GM12864 (cell line): ENCODE data around the gene CPSF6.

ENCODE experiments used
- DNase-seq: peaks from one replicate; pipeline ENCODE4 v3.0.0-alpha.2; 2011; ENCODE audit warnings: low read depth
- H3K4me3 ChIP-seq: 2 replicates; pipeline ENCODE4 v1.5.1; 2011; ENCODE audit warnings: mild to moderate bottlenecking, low read depth, low read length, control low read depth
- TF ChIP-seq, protein P1 (sequence below): IDR thresholded peaks from 2 replicates; pipeline ENCODE4 v1.5.1; 2011; ENCODE audit warnings: low read depth, mild to moderate bottlenecking, moderate library complexity, low read length, control low read depth, inconsistent platforms; ENCODE audit errors: missing control alignments

Gene CPSF6

DNA sequence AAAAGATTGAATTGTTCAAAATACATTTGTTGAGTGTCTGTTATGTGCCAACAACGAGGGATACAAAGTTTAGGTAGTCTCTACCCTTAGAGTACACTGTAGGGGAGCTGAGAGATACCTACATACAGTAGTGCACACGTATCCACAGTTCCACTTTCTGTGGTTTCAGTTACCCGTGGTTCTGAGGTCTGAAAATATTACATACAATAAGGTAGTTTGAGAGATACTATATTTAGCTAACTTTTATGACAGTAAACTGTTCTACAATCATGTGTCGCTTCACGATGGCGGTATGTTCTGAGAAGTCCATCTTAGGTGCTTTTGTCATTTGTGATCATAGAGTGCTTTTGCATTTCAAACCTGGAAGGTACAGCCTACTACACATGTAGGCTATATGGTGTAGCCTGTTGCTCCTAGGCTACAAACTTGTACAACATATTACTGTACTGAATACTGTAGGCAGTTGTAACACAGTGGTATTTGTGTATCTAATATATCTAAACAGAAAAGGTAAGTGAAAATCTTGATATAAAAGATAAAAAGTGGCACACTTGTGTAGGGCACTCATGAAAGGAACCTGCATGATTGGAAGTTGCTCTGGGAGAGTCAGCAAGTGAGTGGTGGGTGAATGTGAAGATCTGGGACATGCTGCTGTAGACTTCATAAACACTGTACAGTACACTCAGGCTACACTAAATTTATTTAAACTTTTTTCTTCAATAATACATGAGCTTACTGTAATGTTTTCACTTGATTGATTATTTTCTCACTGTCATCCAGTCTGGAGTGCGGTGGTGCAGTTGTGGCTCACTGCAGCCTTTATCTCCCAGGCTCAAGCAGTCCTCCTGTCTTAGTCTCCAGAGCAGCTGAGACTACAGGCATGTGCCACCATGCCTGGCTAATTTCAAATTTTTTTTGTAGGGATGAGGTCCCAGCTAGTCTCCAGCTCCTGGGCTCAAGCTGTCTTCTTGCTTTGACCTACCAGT lies 4.0 kb downstream of the CPSF6 start:
- TF ChIP-seq, protein P1, sequence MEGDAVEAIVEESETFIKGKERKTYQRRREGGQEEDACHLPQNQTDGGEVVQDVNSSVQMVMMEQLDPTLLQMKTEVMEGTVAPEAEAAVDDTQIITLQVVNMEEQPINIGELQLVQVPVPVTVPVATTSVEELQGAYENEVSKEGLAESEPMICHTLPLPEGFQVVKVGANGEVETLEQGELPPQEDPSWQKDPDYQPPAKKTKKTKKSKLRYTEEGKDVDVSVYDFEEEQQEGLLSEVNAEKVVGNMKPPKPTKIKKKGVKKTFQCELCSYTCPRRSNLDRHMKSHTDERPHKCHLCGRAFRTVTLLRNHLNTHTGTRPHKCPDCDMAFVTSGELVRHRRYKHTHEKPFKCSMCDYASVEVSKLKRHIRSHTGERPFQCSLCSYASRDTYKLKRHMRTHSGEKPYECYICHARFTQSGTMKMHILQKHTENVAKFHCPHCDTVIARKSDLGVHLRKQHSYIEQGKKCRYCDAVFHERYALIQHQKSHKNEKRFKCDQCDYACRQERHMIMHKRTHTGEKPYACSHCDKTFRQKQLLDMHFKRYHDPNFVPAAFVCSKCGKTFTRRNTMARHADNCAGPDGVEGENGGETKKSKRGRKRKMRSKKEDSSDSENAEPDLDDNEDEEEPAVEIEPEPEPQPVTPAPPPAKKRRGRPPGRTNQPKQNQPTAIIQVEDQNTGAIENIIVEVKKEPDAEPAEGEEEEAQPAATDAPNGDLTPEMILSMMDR, result no peak
- DNase-seq, result peak; percentile 64
- H3K4me3 ChIP-seq, result peak overlapping the region; percentile 19; the same call in 1 of the 2 replicates

DNA sequence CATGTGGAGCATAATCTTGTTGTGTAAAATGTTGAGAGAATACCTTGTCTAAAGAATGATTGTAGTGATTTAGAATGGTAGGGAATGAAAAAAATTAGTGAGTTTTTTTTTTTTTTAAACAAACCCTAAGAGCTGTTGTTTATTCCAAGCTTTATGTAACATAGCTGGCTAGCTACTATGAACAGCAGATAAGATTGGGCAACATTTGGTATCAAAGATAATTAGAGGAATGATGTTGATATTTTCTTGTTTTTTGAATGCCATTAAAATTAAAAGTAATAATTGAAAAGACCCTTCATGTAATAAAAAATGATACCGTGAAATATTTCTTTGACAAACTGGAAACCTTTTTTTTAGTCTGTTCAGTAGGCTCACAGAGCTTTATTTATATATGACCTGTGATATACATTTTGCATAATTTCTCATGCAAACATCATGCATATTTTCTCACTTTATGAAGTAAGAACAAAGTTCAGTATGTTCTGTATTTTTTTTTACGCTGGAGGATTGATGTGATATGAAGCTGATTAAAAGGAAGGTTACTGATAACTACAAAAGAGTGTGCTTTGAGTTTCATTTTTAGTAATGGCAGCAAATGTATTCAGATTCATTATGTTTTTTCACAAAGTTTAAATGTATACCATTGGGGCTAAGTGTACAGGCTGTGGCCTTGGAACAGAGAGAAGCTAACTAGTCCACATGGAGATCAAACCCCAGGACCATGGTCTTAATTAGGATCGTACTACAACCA lies 8.1 kb downstream of the CPSF6 start:
- H3K4me3 ChIP-seq, result no peak overlapping the region
- TF ChIP-seq, protein P1, result no peak

DNA sequence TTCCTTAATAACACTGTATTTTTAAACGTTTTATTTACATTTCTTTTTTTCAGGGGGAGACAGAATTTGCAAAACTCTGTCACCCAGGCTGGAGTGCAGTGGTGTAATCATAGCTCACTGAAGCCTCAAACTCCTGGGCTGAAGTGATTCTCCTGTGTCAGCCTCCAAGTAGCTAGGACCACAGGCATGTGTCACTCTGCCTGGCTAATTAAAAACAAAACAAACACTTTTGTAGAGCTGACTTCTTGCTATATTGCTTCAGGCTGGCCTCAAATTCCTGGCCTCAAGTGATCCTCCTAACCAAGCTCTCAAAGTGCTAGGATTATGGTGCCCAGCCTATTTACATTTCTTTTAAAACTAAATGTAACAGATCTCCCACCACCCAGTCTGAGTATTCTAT lies 12.7 kb downstream of the CPSF6 start:
- DNase-seq, result no peak
- no peak overlapping the region for H3K4me3 ChIP-seq

More for the DNA sequence above, 8.1 kb downstream of the CPSF6 start:
- no peak for DNase-seq

DNA sequence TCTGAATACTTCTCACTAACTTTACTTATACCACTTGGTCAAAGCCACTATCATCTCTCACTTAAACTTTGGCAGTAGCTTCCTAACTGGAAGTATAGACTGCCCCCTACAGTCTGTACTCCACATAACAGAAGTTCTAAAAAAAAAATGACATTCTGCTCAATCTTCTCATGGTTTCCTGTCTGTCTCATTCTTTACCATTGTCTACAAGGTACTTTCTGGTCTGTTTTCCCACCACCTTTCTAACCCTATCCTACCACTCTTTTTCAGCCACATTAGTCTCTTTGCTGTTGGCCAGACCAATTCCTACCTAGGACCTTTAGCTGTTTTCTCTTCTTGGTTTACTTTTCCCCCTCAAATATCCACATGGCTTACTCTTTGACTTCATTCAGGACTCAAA lies 14.7 kb downstream of the CPSF6 start:
- no peak overlapping the region for H3K4me3 ChIP-seq
- peak; percentile 46 for DNase-seq
- TF ChIP-seq, protein P1, result peak; percentile 61

More for the DNA sequence above, 12.7 kb downstream of the CPSF6 start:
- TF ChIP-seq, protein P1, result no peak

- H3K4me3 ChIP-seq, result no peak overlapping the region
- DNase-seq, result no peak
- TF ChIP-seq, protein P1, result no peak
Observed at GRCh38 chr12:69254862-69255261, 15.5 kb downstream of the CPSF6 start.

GRCh38 chr12:69258655-69259054 lies 19.3 kb downstream of the CPSF6 start:
- TF ChIP-seq, protein P1, result no peak
- no peak overlapping the region for H3K4me3 ChIP-seq
- DNase-seq, result no peak
